Stimulated activated CD8-positive, alpha-beta memory T cell treated with anti-CD3 and anti-CD28 coated beads, Interleukin-15, amount 100 ng/mL, for 4 hours (primary cell): ENCODE results near the gene CA5A.

Experiments used
- DNase-seq, 2 donors: peaks; one replicate each; pipeline ENCODE4 v3.0.0-alpha.2; 2020; ENCODE audit warnings: low read depth in 2 of 2

The CA5A gene

DNA sequence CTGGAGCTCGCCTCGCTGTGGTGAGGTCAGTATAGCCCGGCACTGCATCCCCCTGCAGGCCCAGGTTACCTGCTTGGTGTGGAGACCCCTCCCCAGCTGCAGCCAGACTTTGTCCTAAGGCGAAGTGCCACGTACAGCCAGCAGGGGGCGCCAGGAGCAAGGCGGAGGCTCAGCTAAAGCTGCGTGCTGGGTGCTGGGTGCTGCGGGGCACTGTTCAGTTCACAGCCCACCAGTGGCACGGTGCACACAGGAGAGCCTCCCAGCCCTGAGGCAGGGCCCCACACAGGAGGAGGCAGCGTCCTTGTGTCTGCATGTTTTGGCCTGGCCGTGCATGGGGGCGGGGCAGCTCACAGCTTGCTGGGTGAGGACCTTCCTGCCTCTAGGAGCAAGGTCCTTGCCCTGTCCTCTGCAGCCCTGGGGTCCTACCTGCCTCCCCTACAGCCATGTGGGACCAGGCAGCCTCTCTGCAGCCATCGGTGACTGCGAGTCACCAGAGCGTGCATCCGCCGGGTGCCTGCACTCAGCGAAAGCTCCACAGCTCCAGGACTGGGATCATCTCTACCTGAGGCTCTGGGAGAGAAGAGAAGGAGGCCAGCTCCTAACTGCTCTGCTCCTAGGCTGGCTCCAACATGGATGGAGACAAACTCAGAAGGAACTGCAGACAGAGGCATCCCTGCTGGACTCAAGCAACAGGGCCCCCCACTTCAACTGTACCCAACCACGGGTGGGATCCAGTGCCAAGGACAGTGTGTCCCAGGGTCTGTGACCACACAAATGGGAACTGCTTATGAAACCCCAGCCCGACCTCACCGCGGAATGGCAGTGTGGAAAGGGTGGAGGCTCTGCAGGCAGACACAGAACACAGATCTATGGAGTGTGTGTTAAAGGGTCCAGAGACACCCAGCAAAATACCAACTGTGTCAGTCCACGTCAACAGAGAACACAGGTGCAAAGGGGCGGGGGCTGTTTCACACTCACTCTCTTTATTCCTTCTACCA, 86.0 kb downstream of the CA5A start:
- peak; percentile 32 to 45 for DNase-seq

DNA sequence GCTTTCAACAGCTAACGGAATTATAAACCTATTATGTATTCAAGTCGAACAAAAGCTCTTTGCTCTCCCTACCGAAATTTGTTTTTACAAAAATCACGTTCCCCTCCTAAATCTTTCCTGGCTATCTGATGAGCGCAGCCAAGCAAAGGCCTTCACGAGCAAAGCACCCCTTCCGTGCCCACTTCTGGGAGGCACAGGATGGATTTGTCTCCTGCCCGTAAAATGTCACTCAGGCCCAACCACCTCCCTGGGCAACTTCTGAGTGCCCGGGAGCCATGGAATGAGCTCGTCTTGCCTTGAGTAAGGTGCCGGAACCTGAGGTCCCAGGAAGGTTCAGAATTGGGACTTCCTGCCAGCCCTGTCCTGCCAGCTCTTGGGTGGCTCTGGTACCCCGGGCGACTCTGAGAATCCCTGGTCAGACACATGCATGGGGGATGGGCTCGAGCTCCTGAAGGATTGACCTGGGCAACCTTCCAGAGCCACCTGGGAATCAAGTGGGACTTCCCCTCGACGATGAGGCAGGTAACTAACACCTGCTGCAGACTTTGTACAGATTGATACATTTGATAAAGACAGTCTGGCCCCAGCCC, 86.8 kb downstream of the CA5A start:
- no peak for DNase-seq

GRCh38 chr16:87848676-87849345, 87.5 kb downstream of the CA5A start:
- DNase-seq, result no peak

DNA sequence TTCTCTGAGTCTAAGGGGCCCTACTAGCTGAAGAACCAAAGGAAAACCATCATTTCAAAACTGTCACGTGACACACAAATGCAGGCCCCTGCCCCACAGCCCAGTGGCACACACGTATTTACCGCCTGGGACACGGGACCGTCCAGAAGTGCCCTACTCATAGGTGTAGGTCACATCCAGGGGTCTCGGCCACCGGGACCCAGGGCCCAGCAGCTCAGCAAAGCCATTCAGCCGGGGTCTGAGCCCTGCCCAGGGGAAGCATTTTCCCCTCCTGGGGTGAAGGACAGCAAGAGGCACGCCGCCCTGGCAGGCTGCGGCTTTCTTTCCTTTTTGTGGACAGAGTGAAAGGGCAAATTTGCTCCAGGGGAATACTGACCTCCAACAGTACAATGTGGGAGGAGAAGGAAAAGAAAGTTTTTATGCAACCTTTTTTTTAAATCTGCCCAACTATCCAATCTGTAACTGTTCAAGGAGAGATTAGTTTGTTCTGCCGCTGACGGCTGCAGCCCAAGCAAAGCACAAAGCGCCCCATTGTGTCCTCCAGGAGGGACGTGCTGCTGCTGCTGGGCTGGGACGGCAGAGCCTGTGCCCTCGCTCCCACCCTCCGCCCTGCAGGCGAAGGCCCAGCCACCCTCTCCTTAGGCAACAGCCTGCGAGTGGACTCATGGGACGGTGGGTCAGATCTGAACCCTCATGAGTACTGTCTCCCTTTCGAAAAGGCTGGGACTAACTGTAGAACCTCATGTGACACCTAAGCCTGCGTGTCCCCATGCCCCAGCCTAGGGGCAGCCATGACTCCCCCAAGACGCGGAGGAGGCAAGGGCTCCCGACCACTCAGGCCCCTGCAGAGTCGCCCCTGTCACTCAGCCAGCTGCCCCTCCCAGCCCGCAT, 88.3 kb downstream of the CA5A start:
- DNase-seq, result no peak

GRCh38 chr16:87847467-87847784, 88.9 kb downstream of the CA5A start:
- no peak for DNase-seq

DNA sequence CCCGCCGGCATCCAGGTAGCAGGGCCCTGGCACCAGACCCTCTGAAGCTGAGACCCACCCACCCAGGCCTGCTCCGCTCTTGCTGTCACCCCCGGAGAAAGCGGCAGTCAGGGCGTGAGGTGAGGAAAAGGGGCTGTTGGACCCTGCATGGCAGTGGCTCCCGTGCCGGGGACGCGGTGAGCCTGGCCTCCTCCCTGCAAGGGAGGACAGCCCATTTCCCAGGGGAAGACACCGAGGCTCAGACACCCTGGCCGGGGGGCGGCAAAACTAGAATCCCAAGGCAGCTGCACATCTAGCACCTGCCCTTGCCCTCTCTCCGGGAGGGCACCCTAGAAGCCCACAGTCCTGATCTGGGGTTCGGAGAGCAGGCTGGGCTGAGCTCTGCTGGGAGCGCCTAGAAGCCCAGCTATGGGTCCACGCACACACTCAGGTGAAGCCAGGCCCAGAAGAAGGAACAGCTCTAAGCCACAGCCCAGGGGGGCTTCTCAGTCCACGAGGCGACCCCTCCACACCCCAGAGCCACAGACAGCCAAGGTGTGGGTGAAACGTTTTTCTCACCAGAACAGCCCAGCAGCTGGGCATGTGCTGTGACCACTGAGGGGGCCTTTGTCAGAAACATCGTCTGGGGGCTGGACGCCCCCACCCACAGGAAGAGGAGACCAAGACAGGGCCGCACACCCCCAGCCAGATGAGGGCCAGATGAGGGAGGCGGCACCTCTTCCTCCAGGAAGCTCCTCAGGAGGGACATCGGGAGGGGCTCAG, 89.4 kb downstream of the CA5A start:
- DNase-seq, result no peak

GRCh38 chr16:87845807-87846619, 90.3 kb downstream of the CA5A start:
- no peak for DNase-seq

DNA sequence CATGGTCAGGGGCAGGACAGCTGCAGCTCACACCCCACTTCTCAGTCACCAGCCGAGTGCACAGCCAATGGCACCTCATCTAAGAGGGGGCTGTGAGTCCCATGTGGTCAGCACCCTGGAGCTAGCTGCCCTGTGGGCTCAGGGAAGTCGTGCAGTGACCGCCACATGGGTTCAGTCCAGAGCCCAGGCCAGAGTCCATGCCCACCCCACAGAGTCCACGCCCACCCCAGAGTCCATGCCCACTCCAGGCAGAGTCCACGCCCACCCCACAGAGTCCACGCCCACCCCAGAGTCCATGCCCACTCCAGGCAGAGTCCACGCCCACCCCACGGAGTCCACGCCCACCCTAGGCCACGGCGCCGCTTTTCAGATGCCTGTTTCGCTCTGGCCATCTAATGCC, 91.1 kb downstream of the CA5A start:
- no peak for DNase-seq

- DNase-seq, result no peak
Measured at GRCh38 chr16:87844809-87845208, 91.5 kb downstream of the CA5A start.

DNA sequence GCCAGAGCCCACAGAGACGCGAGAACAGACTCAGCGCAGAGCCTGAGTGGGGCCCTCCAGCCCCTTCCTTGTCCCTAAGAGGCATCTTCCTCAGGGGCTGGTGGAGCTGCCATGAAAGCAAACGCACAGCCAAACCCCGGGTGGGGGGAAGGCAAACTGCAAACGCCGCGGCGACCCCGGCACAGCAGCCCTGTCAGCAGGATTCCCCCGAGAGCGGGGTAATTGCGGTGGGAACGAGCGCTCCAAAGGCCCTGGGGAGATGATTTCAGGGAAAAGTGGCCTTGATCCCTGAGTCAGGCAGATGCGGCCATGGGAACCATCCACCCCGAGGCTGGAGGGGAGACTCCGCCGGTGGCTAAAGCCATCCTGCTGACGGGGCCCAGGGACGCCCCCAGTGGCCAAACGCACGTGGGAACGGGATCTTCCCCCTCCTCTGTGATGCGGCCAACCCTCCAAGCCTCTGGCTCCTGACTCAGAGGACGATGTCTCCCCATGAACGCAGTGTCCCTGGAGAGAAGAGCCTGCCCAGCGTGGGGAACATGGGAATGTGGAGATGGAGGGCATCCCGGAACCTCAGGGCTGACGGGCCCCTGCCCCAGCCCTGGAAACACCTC, 92.1 kb downstream of the CA5A start:
- no peak for DNase-seq

DNA sequence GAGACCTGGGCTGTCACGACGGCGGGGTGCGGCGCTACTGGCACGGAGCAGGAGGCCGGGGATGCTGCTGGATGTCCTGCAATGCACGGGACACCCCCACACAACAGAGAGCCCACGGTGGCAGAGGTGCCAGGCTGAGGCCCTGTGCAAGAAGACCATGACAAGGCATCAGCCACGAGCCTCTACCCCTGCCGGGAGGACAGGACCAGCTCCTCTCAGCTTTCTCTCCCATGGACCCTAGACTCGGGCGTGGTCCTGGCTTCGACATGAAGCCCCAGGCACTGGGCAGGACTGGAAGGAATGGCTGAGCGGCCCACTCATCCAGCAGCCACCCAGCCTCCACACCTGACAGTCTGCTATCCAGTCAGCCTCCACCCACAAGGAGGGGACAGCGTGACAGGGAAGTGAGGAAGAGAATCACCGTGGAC, 92.6 kb downstream of the CA5A start:
- no peak for DNase-seq

- DNase-seq, result no peak
Measured at GRCh38 chr16:87842209-87842869, 94.0 kb downstream of the CA5A start.

GRCh38 chr16:87841340-87842208, 94.8 kb downstream of the CA5A start:
- DNase-seq, result no peak

DNA sequence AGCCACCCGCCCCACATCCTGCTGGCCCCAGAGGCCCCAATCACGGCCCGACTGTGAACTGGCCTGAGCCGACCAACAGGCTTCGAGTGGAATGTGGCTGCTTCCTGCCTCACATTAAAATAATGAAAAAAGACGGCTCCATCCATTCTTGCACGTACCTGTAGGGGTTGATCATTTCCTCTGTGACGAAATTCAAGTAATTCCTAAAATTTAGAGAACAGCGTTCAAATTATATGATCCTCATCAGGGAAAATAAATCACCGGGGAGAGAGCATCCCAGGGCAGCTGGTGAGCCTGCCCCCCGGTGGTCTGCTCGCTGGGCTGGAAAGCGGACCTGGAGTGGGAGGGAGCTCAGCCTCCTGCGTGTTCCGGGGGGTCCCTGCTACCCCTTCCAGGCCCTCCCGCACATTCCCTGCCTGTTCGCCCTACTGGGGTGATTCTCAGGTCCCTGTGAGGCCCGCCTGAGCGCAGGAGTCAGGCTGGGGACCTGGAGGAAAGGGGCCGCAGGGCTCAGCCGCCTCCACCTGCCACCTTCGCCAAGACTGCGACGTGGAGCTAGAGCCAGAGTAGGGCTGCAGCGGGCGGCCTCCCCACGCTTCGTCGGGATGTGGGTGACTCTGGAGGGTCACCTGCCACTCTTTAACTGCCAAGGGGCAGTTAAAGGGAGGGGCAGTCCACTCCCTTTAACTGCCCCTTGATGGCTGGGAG, 95.9 kb downstream of the CA5A start:
- no peak for DNase-seq

DNA sequence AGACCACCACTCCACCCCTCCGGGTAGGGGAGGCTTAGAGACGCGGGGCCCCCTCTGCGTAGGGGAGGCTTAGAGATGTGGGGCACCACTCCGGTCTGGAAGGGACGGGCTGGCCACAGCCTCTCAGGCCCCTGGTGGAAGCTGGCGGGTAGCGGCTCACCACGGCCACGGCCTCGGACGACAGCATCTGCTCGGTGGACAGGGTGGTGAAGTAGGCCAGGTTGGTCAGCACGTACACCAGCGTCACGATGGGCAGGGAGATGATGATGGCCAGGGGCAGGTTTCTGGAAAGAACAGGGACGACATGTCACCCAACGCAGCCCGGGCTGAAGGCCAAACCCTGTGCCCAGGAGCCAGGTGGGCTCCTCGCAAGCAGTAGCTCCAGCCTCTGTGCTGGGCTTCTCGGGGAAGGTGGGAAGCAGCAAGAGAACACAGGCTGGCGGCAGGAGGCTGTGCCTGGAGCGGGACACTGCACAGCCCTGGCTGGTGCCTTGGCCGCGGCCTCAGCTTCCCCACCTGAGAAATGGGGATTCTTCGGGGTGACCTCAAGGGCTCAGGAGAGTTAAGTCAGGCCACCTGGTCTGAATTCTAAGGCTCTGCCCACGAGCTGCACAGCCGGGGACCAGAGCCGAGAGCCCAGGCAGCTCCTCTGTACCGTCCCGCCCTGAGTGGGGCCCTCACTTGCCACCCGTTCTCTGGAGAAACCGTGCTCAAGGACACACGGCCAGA, 96.6 kb downstream of the CA5A start:
- no peak for DNase-seq

DNA sequence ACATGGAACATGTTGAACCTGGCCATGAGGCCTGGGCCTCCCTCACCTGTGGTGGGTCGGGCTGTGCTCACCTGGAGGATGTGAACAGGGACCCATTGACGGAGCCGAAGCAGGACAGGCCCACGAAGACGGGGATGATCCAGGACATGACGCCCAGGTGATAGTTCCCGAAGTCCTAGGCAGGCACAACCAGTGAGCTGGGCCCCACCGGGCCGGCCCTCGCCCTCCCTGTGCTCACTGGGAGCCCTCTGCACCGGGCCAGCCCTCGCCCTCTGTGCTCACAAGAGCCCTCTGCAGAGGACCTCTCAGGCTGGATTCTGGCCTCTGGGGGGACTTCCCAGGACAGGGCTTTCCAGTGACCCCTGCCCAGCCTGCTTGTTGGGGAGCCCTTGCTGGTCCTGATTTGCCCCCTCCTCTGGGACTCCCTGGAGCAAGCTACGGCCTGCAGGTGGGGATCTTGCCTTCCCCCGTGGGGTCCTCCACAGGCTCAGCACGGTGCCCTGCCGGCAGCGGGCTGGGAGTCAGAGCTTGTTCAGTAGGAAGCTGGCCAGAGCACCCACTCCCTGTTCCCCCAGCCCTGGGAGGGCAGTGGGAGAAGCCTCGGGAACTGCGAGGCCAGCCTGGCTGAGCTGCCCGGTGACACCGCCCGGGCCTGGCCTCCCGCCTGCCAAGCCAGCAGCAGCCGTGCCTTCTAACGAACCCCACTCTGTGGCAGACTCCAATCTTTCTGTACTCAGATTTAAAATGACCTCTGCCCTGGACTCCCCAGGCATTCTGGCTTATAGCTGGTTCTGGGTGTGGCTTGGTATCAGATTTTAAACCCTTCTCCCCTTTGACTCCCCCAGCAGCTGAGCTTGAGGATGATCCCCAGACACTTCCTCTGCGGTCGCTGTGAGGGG, 97.4 kb downstream of the CA5A start:
- DNase-seq, result no peak
